HG03135 (cell line): ENCODE data around the gene TRAPPC6A.

ENCODE experiments used
- ATAC-seq: cut with Tn5 transposase; IDR thresholded peaks from one replicate; pipeline ENCODE4 v1.9.1; 2021; ENCODE audit warnings: mild to moderate bottlenecking, moderate library complexity; ENCODE audit not compliant: unreplicated experiment

Gene TRAPPC6A

DNA sequence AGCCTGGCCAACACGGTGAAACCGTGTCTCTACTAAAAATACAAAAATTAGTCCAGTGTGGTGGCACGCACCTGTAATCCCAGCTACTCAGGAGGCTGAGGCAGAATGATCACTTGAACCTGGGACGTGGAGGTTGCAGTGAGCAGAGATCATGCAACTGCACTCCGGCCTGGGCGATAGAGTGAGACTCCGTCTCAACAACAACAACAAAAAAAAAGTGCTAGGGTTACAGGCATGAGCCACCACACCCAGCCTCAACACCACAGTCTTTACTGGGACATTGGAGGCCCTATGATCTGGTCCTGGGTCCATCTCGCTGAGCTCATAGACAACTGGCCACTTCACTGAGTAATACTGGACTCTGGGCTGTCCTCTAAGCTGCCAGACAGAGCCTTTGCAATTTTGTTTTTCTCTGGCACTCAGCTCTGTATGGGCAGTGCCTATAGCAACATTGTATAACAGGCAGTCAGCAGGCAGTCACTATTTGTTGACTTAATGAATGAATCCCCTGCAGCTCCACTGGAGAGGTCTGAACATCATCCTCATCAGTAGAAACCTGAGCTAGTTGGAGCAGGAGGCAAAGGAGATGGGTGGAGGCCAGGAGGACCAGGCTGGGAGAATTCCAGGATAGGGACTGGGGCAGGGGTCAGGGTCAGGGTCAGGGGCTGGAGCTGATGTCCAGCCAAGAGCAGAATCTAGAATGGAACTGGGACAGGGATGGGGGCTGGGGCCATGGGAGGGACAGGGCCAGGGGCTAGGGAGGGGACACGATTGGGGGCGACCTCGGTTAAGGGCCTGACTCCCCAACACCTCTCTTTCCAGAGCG is 8.7 kb upstream of the TRAPPC6A start:
- ATAC-seq: no peak

DNA sequence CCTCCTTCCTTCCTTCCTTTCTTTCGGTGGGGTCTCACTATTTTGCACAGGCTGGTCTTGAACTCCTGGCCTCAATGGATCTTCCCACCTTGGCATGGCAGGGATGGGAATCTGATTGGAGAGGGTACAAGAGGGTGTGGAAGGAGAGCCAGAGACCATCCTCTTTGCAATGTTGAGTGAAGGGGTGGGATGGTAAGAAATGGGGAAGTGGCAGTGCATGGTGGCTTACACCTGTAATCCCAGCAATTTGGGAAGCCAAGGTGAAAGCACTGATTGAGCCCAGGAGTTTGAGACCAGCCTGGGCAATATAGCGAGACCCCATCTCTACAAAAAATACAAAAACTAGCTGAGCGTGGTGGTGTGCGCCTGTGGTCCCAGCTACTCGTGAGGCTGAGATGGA is 6.1 kb upstream of the TRAPPC6A start:
- ATAC-seq: no peak

DNA sequence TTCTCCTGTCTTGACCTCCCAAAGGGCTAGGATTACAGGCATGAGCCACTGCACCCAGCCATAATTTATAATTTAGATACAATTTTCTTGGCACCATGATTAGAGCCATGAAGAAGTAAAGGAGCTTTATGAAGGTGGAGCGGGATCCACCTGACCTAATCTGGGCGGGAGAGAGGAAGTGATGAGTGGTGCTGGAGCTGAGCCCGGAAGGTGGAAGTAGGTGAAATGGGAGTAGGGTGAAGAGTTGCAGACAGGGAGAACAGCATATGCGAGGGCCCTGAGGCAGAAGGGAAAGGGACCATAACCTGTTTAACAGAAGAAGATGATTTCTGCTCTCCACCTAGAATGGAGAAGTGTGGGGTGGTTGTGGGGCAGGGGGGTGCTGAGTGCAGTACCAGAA is 4.7 kb upstream of the TRAPPC6A start:
- no peak for ATAC-seq

DNA sequence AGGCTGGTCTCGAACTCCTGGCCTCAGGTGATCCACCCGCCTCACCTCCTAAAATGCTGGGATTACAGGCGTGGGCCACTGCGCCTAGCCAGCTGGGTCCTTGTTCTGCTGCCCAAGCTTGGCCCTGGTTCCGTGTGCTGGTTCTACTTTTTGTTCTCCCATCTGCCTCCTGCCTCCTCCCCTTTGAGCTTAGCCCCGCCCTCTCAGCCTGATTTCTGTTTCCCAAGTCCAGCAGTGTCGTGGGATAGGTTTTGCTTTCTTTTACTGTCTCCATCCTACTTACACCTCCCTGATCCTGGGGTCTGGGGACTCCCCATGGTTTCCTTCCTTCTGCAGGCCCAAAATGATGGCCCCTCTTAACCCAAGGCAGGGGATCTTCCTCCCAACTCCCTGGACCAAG is 2.9 kb upstream of the TRAPPC6A start:
- ATAC-seq: no peak

DNA sequence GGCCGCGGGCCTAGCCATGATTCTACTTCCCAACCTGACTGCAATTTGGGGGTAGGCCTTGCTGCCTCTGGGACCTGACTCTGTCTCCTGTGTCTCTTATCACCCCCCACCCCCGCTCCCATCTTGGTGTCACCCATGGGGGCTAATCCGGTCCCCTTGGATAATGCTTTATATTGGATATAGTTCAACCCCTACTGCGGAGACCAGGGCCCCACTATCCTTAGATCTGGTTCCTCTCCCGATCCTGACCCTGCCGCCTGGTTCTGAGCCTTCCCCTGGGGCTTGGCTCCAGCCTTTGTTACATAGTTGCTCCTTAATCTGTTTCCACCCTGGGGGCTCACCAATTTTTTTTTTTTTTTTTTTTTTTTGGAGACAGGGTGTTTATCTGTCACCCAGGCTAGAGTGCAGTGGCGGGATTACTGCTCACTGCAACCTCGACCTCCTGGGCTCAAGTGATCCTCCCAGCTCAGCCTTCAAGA is 1.9 kb upstream of the TRAPPC6A start:
- no peak for ATAC-seq

DNA sequence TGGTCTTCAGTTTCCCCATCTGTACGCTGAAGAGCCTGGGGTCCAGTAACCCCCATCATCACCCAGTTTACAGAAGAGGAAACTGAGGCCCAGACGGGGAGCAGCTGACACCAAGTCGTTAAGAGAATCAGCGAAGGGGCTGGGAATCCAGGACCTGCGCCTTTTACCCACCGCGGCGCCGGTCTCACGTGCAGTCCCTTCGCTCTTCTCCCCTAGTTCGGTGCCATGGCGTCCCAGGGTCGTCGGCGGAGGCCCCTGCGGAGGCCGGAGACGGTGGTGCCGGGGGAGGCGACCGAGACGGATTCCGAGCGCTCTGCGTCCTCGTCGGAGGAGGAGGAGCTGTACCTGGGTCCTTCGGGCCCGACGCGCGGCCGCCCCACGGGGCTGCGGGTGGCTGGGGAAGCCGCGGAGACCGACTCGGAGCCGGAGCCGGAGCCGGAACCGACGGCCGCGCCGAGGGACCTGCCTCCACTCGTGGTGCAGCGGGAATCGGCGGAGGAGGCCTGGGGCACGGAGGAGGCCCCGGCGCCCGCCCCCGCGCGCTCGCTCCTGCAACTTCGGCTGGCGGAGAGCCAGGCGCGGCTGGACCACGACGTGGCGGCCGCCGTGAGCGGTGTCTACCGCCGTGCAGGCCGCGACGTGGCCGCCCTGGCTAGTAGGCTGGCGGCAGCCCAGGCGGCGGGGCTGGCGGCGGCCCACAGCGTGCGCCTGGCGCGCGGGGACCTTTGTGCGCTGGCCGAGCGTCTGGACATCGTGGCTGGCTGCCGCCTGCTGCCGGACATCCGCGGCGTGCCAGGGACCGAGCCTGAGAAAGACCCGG is 1.2 kb upstream of the TRAPPC6A start:
- ATAC-seq: no peak

DNA sequence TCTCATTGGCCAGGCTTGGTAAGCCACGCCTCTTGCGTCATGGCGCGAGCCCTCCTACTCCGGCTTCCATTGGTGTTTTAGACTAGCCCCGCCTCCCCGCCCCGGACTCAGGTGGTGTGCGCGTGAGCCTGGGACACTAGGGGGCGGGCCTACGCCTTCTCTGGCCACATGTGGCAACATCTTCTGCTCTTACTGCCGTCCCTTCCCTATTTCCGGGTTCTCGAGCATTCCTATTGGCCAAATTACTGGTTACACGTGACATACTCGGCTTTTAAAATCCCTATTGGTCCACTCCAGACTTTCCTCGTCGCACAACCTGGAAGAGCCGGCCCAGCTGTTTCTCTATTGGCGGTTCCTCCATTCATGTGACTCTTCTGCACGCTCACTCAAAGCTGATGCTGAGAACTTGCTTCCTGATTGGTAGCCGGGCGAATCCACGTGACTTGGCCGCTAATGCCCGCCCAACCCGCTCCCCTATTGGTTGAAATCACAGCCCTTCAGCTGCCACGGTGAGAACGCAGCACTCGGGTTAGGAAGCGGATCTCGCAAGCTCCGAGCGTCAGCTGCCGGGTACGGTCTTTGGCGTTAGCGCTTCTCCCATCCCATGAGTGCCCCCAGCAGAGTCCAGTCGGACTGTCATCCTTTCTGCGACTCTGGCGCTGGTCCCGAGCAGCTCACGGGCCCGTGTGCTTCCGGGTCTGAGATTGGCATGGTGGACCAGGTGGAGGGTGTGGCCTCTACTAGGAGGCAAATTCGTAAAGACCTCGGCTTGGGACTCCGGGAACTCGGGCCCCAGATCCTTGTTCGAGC is 430 bp upstream of the TRAPPC6A start, which contains the start of gene BLOC1S3:
BLOC1S3 (plus strand) TSS at position 523 of the 810 bp plus-strand sequence. CDS start 513 bp downstream, outside the sequence.
- peak; percentile 82 for ATAC-seq

DNA sequence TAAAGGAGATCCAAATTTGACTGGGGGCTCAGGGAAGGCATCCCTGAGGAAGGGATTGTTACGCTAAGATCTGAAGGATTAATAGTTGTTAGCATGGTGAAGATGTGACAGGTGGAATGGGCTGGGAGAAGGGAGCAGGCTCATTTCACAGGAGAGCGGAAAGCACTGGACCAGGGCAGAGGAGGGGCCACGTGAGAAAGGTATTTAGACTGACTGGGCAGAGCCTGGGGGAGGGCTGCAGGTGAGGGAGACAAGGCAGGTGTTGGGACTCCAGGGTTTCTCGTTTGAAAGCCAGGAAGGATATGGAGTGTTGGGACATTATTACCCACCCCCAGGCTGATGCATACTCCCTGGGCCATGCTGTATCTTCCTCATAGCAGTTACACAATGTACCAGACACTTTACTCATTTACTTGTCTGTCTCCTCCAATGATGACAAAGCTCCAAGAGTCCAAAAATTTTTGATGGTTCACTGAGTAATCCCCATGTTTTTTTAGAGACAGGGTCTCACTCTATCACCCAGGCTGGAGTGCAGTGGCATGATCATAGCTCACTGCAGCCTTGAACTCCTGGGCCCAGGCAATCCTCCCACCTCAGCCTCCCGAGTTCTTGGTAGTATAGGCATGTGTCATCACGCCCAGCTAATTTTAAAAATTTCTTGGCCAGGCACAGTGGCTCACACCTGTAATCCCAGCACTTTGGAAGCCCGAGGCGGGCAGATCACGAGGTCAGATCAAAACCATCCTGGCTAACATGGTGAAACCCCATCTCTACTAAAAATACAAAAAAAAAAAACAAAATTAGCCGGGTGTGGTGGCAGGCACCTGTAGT is 2.3 kb downstream of the TRAPPC6A start:
- no peak for ATAC-seq

DNA sequence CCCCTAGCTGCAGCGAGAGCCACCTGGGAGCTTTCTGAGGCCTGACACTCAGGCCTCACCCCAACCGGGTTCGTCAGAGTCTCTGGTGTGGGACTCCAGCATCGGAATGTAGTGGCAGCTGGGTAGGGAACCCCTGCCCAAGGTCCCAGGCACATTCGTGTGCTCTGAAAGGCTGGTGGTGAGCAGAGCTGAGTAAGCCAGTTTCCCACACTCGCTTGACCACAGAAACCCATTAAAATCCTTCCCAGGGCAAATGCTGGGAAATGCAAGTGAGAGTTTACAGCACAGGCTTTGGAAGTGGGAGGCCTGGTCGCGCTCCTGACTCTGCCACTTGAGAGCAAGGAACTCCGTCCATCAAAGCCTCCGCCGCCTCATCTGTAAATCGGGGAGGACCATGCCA is 4.2 kb downstream of the TRAPPC6A start:
- no peak for ATAC-seq

DNA sequence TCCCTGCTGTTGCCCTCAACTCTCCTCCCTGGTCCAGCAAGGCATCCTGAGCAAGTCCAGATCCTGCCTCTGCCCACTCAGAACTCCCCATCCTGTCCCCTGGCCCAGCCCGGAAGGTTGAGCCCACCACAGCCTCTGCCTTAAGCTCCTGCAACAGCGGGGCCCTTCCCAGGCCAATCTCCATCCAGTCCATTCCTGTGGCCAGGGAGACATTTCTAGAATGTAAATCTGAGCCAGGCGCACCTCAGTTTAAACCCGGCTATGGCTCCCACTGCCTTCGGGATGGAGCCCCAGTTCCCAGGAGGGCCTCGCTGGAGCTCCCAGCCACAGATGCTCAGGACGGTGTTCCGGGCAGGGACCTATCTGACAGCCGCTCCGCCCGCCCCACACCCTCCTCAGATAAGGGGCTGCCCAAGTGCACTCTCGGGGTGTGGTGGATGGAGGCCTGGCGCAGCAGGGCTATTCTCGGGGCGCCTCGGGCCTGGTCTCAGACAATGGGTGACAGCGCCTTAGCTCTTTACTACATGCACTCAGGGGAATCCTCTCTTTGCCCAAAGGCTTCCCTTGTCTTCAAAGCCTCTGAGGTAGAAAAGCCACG is 5.3 kb downstream of the TRAPPC6A start:
- no peak for ATAC-seq

DNA sequence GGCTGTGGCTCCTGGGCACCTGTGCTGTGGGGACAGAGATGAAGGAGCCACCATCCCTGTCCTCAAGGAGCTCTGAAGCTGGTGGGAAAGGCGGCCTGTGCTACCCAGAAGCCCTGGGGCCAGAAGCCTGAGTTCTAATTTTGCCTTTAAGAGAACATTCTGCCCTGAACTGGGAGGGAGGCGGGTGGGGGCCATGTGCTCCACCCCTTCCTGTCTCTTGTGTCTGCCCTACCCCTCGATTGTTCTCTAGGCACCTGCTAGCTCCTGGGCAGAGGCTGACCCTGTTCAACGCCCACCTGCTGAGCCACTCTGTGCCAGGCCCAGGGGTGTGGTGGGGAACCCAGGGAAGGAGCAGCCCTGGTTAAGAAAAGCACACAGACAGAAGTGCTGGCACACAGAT is 5.9 kb downstream of the TRAPPC6A start:
- no peak for ATAC-seq

DNA sequence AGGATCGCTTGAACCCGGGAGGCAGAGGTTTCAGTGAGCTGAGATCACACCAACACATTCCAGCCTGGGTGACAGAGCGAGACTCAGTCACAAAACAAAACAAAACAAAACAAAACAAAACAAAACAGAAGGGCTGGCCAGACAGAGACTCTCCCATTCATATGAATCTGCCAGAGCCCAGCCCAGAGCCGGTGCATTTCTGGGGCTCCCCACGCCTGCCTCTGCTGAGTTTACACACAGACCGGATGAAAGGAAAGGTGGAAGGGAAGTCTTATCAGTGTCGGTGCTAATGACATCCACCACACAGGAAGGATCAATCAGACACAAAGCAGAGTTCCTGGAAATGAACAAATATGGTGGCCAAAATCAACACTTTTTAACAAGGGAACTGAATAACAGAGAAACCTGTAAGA is 6.8 kb downstream of the TRAPPC6A start:
- ATAC-seq: no peak

DNA sequence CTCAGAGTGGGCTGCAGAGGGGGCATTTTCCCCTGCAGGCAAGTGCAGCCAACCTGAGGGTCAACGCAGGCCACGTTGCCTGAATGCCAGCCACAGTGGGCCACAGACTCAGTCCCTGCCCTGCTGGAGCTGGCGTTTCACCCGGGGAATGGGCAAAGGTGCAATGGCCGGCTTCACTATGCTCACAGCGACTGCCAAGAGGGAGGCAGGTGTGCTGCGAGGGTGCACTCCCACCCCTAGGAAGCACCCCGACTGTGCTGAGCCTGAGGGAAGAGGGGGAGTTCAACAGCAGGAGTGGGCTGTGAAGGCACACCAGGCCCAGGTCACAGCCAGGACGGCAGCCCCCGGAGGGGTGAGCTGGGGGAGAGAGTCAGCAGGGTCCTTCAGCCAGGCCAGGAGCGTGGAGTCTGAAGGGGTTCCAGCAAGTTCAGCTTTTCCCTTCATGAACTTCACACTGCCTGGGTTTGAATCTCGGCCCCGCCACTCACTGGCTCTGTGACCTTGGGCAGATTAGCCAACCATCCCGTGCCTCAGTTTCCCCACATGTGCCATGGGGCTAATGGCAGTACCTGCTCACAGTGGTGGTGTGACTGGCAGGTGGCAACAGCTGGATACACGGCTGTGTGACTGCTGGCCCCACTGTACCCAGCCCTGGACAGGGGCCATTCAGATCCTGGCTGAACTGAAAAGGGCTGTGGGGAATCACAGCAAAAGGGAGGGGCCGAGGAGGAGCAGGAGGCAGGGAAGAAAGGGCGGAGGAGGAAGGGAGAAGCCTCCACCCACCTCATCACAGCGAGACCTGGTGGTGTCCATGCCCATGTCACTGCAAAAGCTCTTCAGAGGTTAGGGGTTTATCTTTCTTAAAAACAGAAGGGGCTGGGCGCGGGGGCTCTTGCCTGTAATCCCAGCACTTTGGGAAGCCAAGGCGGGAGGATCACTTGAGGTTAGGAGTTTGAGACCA is 7.6 kb downstream of the TRAPPC6A start:
- ATAC-seq: no peak

DNA sequence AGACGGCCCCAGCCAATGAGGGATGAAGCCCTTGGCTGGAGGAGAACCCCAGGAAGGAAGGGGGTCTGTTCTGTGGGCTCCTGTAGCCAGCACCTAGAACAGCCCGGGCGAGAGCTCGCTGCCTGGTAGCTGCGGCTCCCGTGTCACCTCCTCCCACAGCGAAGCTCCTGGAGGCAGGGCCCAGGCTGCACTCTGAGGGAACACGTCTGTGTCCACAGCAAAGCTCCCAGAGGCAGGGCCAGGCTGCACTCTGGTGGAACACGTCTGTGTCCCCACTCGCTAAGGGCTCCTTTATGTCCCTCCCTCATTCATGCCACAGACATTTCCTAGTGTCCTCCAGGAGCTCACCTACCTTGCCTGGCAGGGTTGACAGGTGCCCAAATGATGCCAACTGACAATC is 8.4 kb downstream of the TRAPPC6A start:
- ATAC-seq: no peak

DNA sequence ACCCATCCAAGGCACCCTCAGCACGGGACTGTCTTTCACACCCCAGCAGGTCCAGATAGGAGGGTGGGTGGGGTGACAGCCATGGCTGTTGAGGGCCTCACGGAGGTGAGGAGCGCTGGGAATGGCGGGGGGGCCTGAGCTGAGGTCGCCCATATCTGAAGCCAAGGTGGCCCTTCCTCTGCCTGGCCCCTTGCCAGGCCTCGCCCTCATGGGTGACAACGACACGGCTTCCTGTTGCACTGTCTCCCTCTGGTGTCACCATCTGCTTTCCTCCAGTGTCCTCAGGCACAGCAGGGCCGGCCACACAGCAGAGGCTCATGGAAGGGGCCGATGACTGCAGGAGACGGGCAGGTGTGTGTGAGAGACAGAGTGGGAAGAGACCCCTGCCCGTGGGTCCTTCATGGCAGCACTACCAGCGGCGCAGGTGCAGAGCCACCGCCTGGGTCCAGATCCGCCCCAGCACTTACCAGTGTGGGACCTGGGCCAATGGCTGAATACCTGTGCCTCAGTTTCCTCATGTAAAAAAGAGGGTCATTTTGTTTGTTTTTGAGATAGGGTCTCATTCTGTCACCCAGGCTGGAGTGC is 9.2 kb downstream of the TRAPPC6A start:
- ATAC-seq: no peak

DNA sequence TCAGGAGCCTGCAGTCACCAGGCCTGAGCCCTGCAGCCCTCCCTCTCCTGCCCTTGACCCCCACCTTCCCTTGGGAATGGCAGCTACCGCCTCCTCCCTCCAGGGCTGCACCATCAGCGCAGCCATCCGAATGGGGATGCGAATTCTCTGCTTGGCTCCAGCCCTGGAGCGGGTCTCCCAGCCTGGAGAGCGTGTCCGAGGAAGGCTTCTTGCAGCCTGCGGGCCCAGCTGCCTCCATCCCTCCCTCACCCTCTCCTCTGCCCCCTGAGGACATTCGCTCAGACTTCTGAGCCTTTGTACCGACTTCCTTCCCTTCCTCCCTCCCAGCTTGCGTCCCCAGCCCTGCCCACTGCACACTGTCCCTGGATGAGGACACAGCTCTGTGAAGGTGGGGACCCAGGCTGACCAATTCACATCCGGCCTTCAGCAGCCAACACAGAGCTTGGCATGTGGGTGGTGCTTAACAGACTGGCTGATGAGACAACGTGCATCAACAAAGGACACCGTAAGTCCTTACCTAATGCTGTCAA is 11.2 kb downstream of the TRAPPC6A start:
- no peak for ATAC-seq

DNA sequence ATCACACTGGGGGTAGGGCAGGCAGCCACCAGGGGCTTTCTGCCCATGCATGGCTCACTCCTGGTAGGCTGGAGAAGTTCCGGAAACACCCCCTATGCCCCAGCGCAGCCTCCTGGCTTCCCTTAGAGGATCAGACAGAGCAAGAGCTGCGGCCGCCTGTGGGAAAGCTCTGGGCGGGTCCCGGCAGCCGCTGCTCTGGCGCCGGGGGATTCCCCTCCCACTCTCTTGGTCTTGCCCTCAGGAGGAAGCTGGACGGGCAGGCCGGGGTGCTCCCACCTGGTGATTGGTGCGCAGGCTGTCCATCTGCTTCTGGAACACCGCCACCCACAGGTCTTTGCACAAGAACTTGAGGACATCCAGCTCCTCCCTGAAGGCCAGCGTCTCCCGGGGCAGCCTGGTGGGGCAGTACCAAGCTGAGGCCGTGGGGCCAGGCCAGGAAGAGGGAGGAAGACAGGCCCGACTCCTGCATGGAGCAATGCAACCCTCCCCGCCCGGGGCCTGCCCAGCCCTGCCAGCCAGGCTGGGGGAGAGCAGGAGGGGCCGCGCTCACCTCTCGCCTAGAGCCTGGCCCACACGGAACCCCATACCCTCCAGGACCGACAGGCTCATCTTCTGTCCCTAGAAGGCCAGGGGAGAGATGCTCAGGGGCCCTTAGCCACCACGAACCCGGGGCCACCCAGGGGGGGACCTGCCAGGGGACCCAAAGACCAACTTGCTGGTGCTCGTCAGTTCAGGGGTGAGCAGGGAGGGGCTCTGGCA is 13.3 kb downstream of the TRAPPC6A start:
- no peak for ATAC-seq
